ENCODE data around the gene ARMCX5. TPM values are rescaled to one million over a fixed set of nuclear protein-coding genes. Genes with fewer than 3 reads are reported as not detected.
A peak's percentile ranks its signal among the peaks of the same experiment; 100 is the strongest.

ARMCX5 gene
- total and polyA plus RNA-seq, 10 donors = 5.3 to 19.1 (median 9.0) TPM

GRCh38 chrX:102606115-102606514 is 6.8 kb downstream of the ARMCX5 start:
- no peak overlapping the region for H3K4me3 ChIP-seq
- H3K27ac ChIP-seq = no peak overlapping the region
- WGBS, 5 donors = 79 to 97% (median 89%) methylated on average over 1 of the region's 1 CpG
- H3K9me3 ChIP-seq = no peaks in the 10 kb centered on the region
- H3K27me3 ChIP-seq (replicated peaks in 1 of 7) = no peaks in the 10 kb centered on the region
- peaks cover 0 to 4% (median 0%) of the 10 kb centered on the region in 6 donors for H3K4me1 ChIP-seq
- H3K36me3 ChIP-seq = peaks cover 0 to 14% (median 0%) of the 10 kb centered on the region in 6 donors
- no peak for DNase-seq
- intact Hi-C loops (cut with DNase I; ENCODE audit: low total_unique reads) = no loop called here
- TF ChIP-seq, protein P1, sequence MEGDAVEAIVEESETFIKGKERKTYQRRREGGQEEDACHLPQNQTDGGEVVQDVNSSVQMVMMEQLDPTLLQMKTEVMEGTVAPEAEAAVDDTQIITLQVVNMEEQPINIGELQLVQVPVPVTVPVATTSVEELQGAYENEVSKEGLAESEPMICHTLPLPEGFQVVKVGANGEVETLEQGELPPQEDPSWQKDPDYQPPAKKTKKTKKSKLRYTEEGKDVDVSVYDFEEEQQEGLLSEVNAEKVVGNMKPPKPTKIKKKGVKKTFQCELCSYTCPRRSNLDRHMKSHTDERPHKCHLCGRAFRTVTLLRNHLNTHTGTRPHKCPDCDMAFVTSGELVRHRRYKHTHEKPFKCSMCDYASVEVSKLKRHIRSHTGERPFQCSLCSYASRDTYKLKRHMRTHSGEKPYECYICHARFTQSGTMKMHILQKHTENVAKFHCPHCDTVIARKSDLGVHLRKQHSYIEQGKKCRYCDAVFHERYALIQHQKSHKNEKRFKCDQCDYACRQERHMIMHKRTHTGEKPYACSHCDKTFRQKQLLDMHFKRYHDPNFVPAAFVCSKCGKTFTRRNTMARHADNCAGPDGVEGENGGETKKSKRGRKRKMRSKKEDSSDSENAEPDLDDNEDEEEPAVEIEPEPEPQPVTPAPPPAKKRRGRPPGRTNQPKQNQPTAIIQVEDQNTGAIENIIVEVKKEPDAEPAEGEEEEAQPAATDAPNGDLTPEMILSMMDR (IDR thresholded peaks at IDR 0.05 in 8 of 11, conservative IDR thresholded peaks at IDR 0.05 in 3 of 11) = no peak
- TF ChIP-seq POLR2AphosphoS5 (IDR thresholded peaks at IDR 0.05) = no peak
- no peak for TF ChIP-seq POLR2A (IDR thresholded peaks at IDR 0.05)

DNA sequence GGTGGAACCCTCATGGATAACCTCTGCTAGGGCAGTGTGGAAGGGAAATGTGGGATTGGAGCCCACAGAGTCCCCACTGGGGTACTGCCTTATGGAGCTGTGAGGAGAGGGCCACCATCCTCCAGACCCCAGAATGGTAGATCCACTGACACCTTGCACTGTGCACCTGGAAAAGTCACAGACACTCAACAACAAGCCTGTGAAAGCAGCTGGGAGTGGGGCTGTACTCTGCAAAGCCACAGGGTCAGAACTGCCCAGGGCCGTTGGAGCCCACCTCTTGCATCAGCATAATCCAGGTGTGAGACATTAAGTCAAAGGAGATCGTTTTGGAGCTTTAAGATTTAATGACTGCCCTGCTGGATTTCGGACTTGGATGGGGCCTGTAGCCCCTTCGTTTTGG is 11.6 kb downstream of the ARMCX5 start:
- peak; percentile 28 for DNase-seq
- Histone ChIP-seq H3K27ac (no peak overlapping the region), H3K9me3 (no peaks in the 10 kb centered on the region), H3K36me3 (peaks cover 0 to 16% (median 0%) of the 10 kb centered on the region in 6 donors), H3K27me3 (replicated peaks in 1 of 7) (no peaks in the 10 kb centered on the region), H3K4me1 (peaks cover 0 to 4% (median 0%) of the 10 kb centered on the region in 6 donors), H3K4me3 (no peak overlapping the region)
- intact Hi-C loops (cut with DNase I; ENCODE audit: low total_unique reads) = no loop called here
- TF ChIP-seq POLR2AphosphoS5 (IDR thresholded peaks at IDR 0.05) (no peak), POLR2A (IDR thresholded peaks at IDR 0.05) (no peak)
- TF ChIP-seq, protein P1 (IDR thresholded peaks at IDR 0.05 in 8 of 11, conservative IDR thresholded peaks at IDR 0.05 in 3 of 11) = no peak
- 69 to 97% (median 83%) methylated on average over 2 to 4 of the region's 4 CpGs for WGBS, 5 donors

DNA sequence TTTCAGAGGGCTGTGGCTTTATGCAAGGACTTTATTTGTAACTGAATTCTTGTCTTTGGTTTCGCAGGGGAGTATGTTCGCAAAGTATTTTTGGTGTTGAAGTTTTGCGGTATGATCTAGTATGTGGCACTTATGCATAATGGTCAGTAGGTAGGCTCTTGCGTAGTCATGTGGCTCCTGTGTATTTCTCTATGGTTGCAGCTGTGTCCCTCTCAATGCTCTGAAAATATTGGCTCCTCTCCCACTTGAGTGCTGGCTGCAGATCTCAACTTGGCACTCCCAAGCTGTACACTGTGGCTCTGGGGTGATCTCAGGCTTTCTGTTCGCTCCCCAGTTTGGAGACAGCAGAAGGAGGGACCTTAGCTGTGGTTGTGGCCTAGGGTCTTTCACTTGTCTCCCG is 24.8 kb downstream of the ARMCX5 start:
- intact Hi-C loops (cut with DNase I; ENCODE audit: low total_unique reads) = no loop called here
- Histone ChIP-seq H3K36me3 (peaks cover 0 to 4% (median 0%) of the 10 kb centered on the region in 6 donors), H3K4me1 (no peaks in the 10 kb centered on the region), H3K27ac (no peak overlapping the region), H3K27me3 (replicated peaks in 1 of 7) (no peaks in the 10 kb centered on the region), H3K9me3 (peaks cover 0 to 40% (median 16%) of the 10 kb centered on the region in 8 donors), H3K4me3 (no peak overlapping the region)
- TF ChIP-seq POLR2A (IDR thresholded peaks at IDR 0.05) (no peak), POLR2AphosphoS5 (IDR thresholded peaks at IDR 0.05) (no peak)
- TF ChIP-seq, protein P1 (IDR thresholded peaks at IDR 0.05 in 8 of 11, conservative IDR thresholded peaks at IDR 0.05 in 3 of 11) = no peak
- DNase-seq = no peak
- 72 to 96% (median 86%) methylated on average over 4 to 6 of the region's 6 CpGs for WGBS, 5 donors

GRCh38 chrX:102627640-102628039 is 28.3 kb downstream of the ARMCX5 start:
- H3K27me3 ChIP-seq (replicated peaks in 1 of 7) = no peaks in the 10 kb centered on the region
- no peak overlapping the region for H3K4me3 ChIP-seq
- H3K9me3 ChIP-seq = peaks cover 0 to 10% (median 0%) of the 10 kb centered on the region in 8 donors
- intact Hi-C loops (cut with DNase I; ENCODE audit: low total_unique reads) = no loop called here
- TF ChIP-seq, protein P1 (IDR thresholded peaks at IDR 0.05 in 8 of 11, conservative IDR thresholded peaks at IDR 0.05 in 3 of 11) = no peak
- TF ChIP-seq POLR2AphosphoS5 (IDR thresholded peaks at IDR 0.05) (no peak), POLR2A (IDR thresholded peaks at IDR 0.05) (no peak)
- 9 to 70% (median 43%) methylated on average over 1 of the region's 1 CpG for WGBS, 5 donors
- DNase-seq = no peak
- H3K4me1 ChIP-seq = no peaks in the 10 kb centered on the region
- H3K36me3 ChIP-seq = peaks cover 0 to 4% (median 0%) of the 10 kb centered on the region in 6 donors
- H3K27ac ChIP-seq = no peak overlapping the region
